Fibroblast of lung (primary cell): ENCODE results near the gene RNF7.

Experiments used
- EZH2 ChIP-seq: IDR thresholded peaks from 2 replicates; pipeline ENCODE4 v1.5.1; 2012; ENCODE audit warnings: low read length, control low read depth, mild to moderate bottlenecking; ENCODE audit errors: missing control alignments
- TF ChIP-seq, protein P1 (sequence below), 2 donors: IDR thresholded peaks in 1 of 2; conservative IDR thresholded peaks in 1 of 2; 1 replicate in 1 of 2; 2 replicates in 1 of 2; pipeline ENCODE4 v1.5.1; 2011 to 2012; ENCODE audit warnings: low read length in 2 of 2, control low read depth in 1 of 2, inconsistent platforms in 1 of 2, low read depth in 1 of 2, mild to moderate bottlenecking in 1 of 2

DNA sequence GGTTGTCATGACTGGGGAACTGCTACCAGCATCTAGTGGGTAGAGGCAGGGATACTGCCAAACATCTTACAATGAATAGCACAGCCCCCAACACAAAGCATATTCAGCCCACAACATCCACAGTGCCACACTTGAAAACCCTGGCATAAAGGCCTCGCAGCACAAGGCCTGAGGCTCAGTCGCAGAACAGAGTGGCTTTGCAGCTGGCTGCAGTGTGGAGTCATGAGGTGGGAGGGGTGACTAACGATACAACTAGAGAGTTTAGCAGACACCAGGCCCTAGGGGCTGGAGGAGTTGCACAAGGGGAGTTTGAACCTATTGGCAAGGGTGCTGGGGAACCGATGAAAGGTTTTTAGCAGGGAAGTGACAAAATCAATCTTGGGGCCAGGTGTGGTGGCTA is 57.2 kb downstream of the RNF7 start:
- TF ChIP-seq, protein P1, sequence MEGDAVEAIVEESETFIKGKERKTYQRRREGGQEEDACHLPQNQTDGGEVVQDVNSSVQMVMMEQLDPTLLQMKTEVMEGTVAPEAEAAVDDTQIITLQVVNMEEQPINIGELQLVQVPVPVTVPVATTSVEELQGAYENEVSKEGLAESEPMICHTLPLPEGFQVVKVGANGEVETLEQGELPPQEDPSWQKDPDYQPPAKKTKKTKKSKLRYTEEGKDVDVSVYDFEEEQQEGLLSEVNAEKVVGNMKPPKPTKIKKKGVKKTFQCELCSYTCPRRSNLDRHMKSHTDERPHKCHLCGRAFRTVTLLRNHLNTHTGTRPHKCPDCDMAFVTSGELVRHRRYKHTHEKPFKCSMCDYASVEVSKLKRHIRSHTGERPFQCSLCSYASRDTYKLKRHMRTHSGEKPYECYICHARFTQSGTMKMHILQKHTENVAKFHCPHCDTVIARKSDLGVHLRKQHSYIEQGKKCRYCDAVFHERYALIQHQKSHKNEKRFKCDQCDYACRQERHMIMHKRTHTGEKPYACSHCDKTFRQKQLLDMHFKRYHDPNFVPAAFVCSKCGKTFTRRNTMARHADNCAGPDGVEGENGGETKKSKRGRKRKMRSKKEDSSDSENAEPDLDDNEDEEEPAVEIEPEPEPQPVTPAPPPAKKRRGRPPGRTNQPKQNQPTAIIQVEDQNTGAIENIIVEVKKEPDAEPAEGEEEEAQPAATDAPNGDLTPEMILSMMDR (conservative IDR thresholded peaks at IDR 0.05 in 1 of 2, IDR thresholded peaks at IDR 0.05 in 1 of 2; ENCODE audit: low read depth in 1 of 2, low read length in 2 of 2), result no peak
- TF ChIP-seq EZH2, result no peak
